ENCODE results near the gene TCIRG1. TPM values are rescaled to one million over a fixed set of nuclear protein-coding genes. Genes with fewer than 3 reads are reported as not detected.

The TCIRG1 gene
- total RNA-seq, 1 experiment from 2014 or later = 155 TPM

GRCh38 chr11:68099474-68100405 lies 60.9 kb downstream of the TCIRG1 start:
- no peak overlapping the region for H3K4me3 ChIP-seq
- no peak for DNase-seq (ENCODE audit: low read depth in 1 of 2, low spot score in 2 of 2)
- H3K27ac ChIP-seq = no peak overlapping the region

More at GRCh38 chr11:68099474-68100405, 60.9 kb downstream of the TCIRG1 start:
- Histone ChIP-seq H3K4me1 (replicated peaks) (0 out of 2 replicates have a peak, but pooled peaks cover 6% of the 10 kb centered on the region), H3K27me3 (replicated peaks) (no peaks in the 10 kb centered on the region), H3K36me3 (peaks cover 4% of the 10 kb centered on the region), H3K9me3 (replicated peaks) (no peaks in the 10 kb centered on the region)

Other genes starting within 250 kb of the TCIRG1 start
- 53.8 and 73.5 TPM in 2 replicates for gene UNC93B1, start 34.9 kb upstream of the TCIRG1 start, total RNA-seq (2014; rRNA removed; shearing (Covaris generic))
- gene ALDH3B1, start 28.7 kb upstream of the TCIRG1 start, total RNA-seq (2014; rRNA removed; shearing (Covaris generic)) = 52.3 and 59.8 TPM in 2 replicates
- gene NDUFS8, start 8.3 kb upstream of the TCIRG1 start, total RNA-seq (2014; rRNA removed; shearing (Covaris generic)) = 266 and 451 TPM in 2 replicates
- gene CHKA, start 82.4 kb downstream of the TCIRG1 start, total RNA-seq (2014; rRNA removed; shearing (Covaris generic)) = 28.5 and 36.1 TPM in 2 replicates
- 57.2 and 58.8 TPM in 2 replicates for gene KMT5B, start 174.3 kb downstream of the TCIRG1 start, total RNA-seq (2014; rRNA removed; shearing (Covaris generic))
- gene C11orf24, start 232.9 kb downstream of the TCIRG1 start, total RNA-seq (2014; rRNA removed; shearing (Covaris generic)) = 74.3 and 81.7 TPM in 2 replicates

Measured in SJSA1 (cell line).